Embryonic facial prominence (tissue), 1 donor: ENCODE measurements around the gene ASGR2.
"Not testable (repeated sequence)": the region's sequence is repeated elsewhere in the genome, so short reads cannot be mapped to it uniquely, and the experiment has no call there.

ENCODE experiments used
- DNase-seq: peaks from one replicate; pipeline ENCODE4 v3.0.0-alpha.2; 2016; ENCODE audit errors: extremely low spot score

Gene ASGR2

GRCh38 chr17:7124923-7125322 lies 10.3 kb upstream of the ASGR2 start:
- DNase-seq = no peak

GRCh38 chr17:7123844-7124243 lies 9.2 kb upstream of the ASGR2 start:
- DNase-seq = no peak

GRCh38 chr17:7122381-7122780 lies 7.8 kb upstream of the ASGR2 start:
- DNase-seq = no peak

- DNase-seq = not testable (repeated sequence)
Measured at GRCh38 chr17:7120635-7121034, 6.0 kb upstream of the ASGR2 start.

- no peak for DNase-seq
Measured at GRCh38 chr17:7120123-7120522, 5.5 kb upstream of the ASGR2 start.

- DNase-seq = no peak
Measured at GRCh38 chr17:7119314-7119713, 4.7 kb upstream of the ASGR2 start.

- no peak for DNase-seq
Measured at GRCh38 chr17:7114875-7115614, 423 bp upstream of the ASGR2 start.

GRCh38 chr17:7113273-7114071 lies 1.1 kb downstream of the ASGR2 start:
- no peak for DNase-seq

- DNase-seq = no peak
Measured at GRCh38 chr17:7112510-7113108, 2.0 kb downstream of the ASGR2 start.

- DNase-seq = no peak
Measured at GRCh38 chr17:7111784-7112509, 2.7 kb downstream of the ASGR2 start.

GRCh38 chr17:7110617-7111306 lies 3.9 kb downstream of the ASGR2 start:
- DNase-seq = no peak

- no peak for DNase-seq
Measured at GRCh38 chr17:7109461-7110322, 4.9 kb downstream of the ASGR2 start.

- DNase-seq = no peak
Measured at GRCh38 chr17:7108981-7109380, 5.6 kb downstream of the ASGR2 start.

GRCh38 chr17:7108560-7108925 lies 6.1 kb downstream of the ASGR2 start:
- no peak for DNase-seq

GRCh38 chr17:7107795-7108559 lies 6.6 kb downstream of the ASGR2 start:
- no peak for DNase-seq

- no peak for DNase-seq
Measured at GRCh38 chr17:7107012-7107754, 7.4 kb downstream of the ASGR2 start.

GRCh38 chr17:7102421-7102820 lies 12.2 kb downstream of the ASGR2 start:
- DNase-seq = no peak

- no peak for DNase-seq
Measured at GRCh38 chr17:7101531-7101930, 13.1 kb downstream of the ASGR2 start.
